Adipocyte (in vitro differentiated cells): ENCODE results near the gene NMRK2.

Experiments
- DNase-seq: peaks from one replicate; pipeline ENCODE4 v3.0.0-alpha.2; 2015; ENCODE audit warnings: low read depth
- H3K27me3 ChIP-seq: replicated peaks from 2 replicates; pipeline ENCODE4 v1.7.0; 2013; ENCODE audit warnings: mild to moderate bottlenecking, low read length, moderate library complexity; ENCODE audit not compliant: control insufficient read depth, insufficient read depth
- H3K36me3 ChIP-seq: 2 replicates; pipeline ENCODE4 v1.7.0; 2013; ENCODE audit warnings: low read length, mild to moderate bottlenecking, moderate library complexity; ENCODE audit not compliant: control insufficient read depth, insufficient read depth, severe bottlenecking
- H3K4me1 ChIP-seq: 2 replicates; pipeline ENCODE4 v1.7.0; 2013; ENCODE audit warnings: mild to moderate bottlenecking, low read length, moderate library complexity; ENCODE audit not compliant: control insufficient read depth, insufficient read depth
- H3K4me3 ChIP-seq: 2 replicates; pipeline ENCODE4 v1.7.0; 2013; ENCODE audit warnings: mild to moderate bottlenecking, low read length, moderate library complexity
- H3K9ac ChIP-seq: 2 replicates; pipeline ENCODE4 v1.7.0; 2013; ENCODE audit warnings: mild to moderate bottlenecking, low read length, moderate library complexity
- H3K9me3 ChIP-seq: 2 replicates; pipeline ENCODE4 v1.7.0; 2013; ENCODE audit warnings: mild to moderate bottlenecking, low read length, moderate library complexity; ENCODE audit not compliant: control insufficient read depth

Gene NMRK2

GRCh38 chr19:3907626-3908265 lies 25.1 kb upstream of the NMRK2 start:
- DNase-seq: no peak
- no peak overlapping the region for H3K9ac ChIP-seq
- peaks cover 17% of the 10 kb centered on the region for H3K27me3 ChIP-seq

GRCh38 chr19:3908266-3909054 lies 24.4 kb upstream of the NMRK2 start:
- no peaks in the 10 kb centered on the region for H3K36me3 ChIP-seq
- no peak for DNase-seq
- no peaks in the 10 kb centered on the region for H3K4me1 ChIP-seq
- peaks cover 6% of the 10 kb centered on the region for H3K9me3 ChIP-seq
- H3K4me3 ChIP-seq: no peak overlapping the region
- H3K9ac ChIP-seq: no peak overlapping the region
- peaks cover 13% of the 10 kb centered on the region for H3K27me3 ChIP-seq

More at GRCh38 chr19:3907626-3908265, 25.1 kb upstream of the NMRK2 start:
- Histone ChIP-seq H3K36me3 (no peaks in the 10 kb centered on the region), H3K4me1 (no peaks in the 10 kb centered on the region), H3K4me3 (no peak overlapping the region), H3K9me3 (peaks cover 6% of the 10 kb centered on the region)

GRCh38 chr19:3910105-3910504 lies 22.8 kb upstream of the NMRK2 start:
- Histone ChIP-seq H3K27me3 (peaks cover 8% of the 10 kb centered on the region), H3K4me3 (no peak overlapping the region), H3K4me1 (no peaks in the 10 kb centered on the region), H3K36me3 (no peaks in the 10 kb centered on the region), H3K9ac (no peak overlapping the region), H3K9me3 (peaks cover 6% of the 10 kb centered on the region)
- DNase-seq: no peak

- Histone ChIP-seq H3K36me3 (no peaks in the 10 kb centered on the region), H3K27me3 (no peaks in the 10 kb centered on the region), H3K4me3 (no peak overlapping the region), H3K9me3 (peaks cover 6% of the 10 kb centered on the region), H3K4me1 (no peaks in the 10 kb centered on the region), H3K9ac (no peak overlapping the region)
- DNase-seq: no peak
Measured at GRCh38 chr19:3914199-3914598, 18.7 kb upstream of the NMRK2 start.

- H3K9ac ChIP-seq: no peak overlapping the region
- H3K36me3 ChIP-seq: no peaks in the 10 kb centered on the region
- DNase-seq: no peak
- no peaks in the 10 kb centered on the region for H3K27me3 ChIP-seq
- H3K4me3 ChIP-seq: no peak overlapping the region
- H3K4me1 ChIP-seq: no peaks in the 10 kb centered on the region
- peaks cover 6% of the 10 kb centered on the region for H3K9me3 ChIP-seq
Measured at GRCh38 chr19:3916033-3916432, 16.8 kb upstream of the NMRK2 start.

GRCh38 chr19:3919793-3920192 lies 13.1 kb upstream of the NMRK2 start:
- Histone ChIP-seq H3K27me3 (no peaks in the 10 kb centered on the region), H3K4me3 (no peak overlapping the region), H3K9me3 (peaks cover 28% of the 10 kb centered on the region), H3K4me1 (no peaks in the 10 kb centered on the region), H3K9ac (no peak overlapping the region), H3K36me3 (no peaks in the 10 kb centered on the region)
- no peak for DNase-seq

- H3K4me3 ChIP-seq: no peak overlapping the region
- no peak overlapping the region for H3K9ac ChIP-seq
- H3K36me3 ChIP-seq: no peaks in the 10 kb centered on the region
- no peaks in the 10 kb centered on the region for H3K4me1 ChIP-seq
- H3K9me3 ChIP-seq: peaks cover 35% of the 10 kb centered on the region
- DNase-seq: no peak
- no peaks in the 10 kb centered on the region for H3K27me3 ChIP-seq
Measured at GRCh38 chr19:3923096-3923758, 9.6 kb upstream of the NMRK2 start.

GRCh38 chr19:3923912-3924311 lies 9.0 kb upstream of the NMRK2 start:
- peaks cover 35% of the 10 kb centered on the region for H3K9me3 ChIP-seq
- H3K27me3 ChIP-seq: no peaks in the 10 kb centered on the region
- H3K9ac ChIP-seq: no peak overlapping the region
- no peak overlapping the region for H3K4me3 ChIP-seq
- H3K36me3 ChIP-seq: no peaks in the 10 kb centered on the region
- DNase-seq: no peak
- no peaks in the 10 kb centered on the region for H3K4me1 ChIP-seq

- no peaks in the 10 kb centered on the region for H3K9me3 ChIP-seq
- H3K4me1 ChIP-seq: no peaks in the 10 kb centered on the region
- no peaks in the 10 kb centered on the region for H3K36me3 ChIP-seq
- H3K27me3 ChIP-seq: peaks cover 16% of the 10 kb centered on the region
- DNase-seq: no peak
- H3K4me3 ChIP-seq: no peak overlapping the region
- H3K9ac ChIP-seq: no peak overlapping the region
Measured at GRCh38 chr19:3931041-3931440, 1.8 kb upstream of the NMRK2 start.

GRCh38 chr19:3936506-3937442 lies 3.9 kb downstream of the NMRK2 start:
- Histone ChIP-seq H3K4me3 (no peak overlapping the region), H3K9ac (no peak overlapping the region), H3K4me1 (no peaks in the 10 kb centered on the region), H3K9me3 (no peaks in the 10 kb centered on the region), H3K27me3 (peaks cover 14% of the 10 kb centered on the region), H3K36me3 (no peaks in the 10 kb centered on the region)
- no peak for DNase-seq
